Endothelial cell of umbilical vein (primary cell): ENCODE data around the gene FKRP. TPM values are rescaled to one million over a fixed set of nuclear protein-coding genes. Genes with fewer than 3 reads are reported as not detected.

Experiments
- BruUV-seq: library from RNA; stranded (reverse); fragments of 400-500 nt; replicated peaks from 2 replicates; lab custom pipeline; 2021; lab: Mats Ljungman, UMichigan
- CTCF ChIA-PET: fragments of 300-600, 350-600 bp; sonication (Branson Sonifier 250); formaldehyde crosslinking; loops from one replicate; lab custom pipeline; 2021; ENCODE audit warnings: antibody characterized with exemption, inconsistent platforms; lab: Charles Lee
- POLR2A ChIA-PET: fragments of 300-600, 350-600 bp; sonication (Branson Sonifier 250); formaldehyde crosslinking; loops from one replicate; lab custom pipeline; 2021; ENCODE audit warnings: antibody characterized with exemption, inconsistent platforms; lab: Charles Lee
- DNase-seq: peaks from one replicate; pipeline ENCODE4 v3.0.0-alpha.2; 2011; ENCODE audit warnings: low read depth, low spot score
- FAIRE-seq: peaks from 2 replicates; lab custom pipeline; 2011; peaks lifted over from hg19 to GRCh38; lab: Jason Lieb, UNC
- H2AFZ ChIP-seq: 2 replicates; pipeline ENCODE4 v1.6.0; 2012; ENCODE audit warnings: low read depth, low read length, control low read depth, inconsistent platforms
- H3K27ac ChIP-seq: 2 replicates; pipeline ENCODE4 v1.5.1; 2011; ENCODE audit warnings: low read depth, mild to moderate bottlenecking, control low read depth, low read length, moderate library complexity; ENCODE audit not compliant: insufficient read depth
- H3K27me3 ChIP-seq, 2 experiments: 2 replicates each; pipeline versions ENCODE4 v1.6.0 to v1.6.1; 2011; ENCODE audit warnings: low read length in 2 of 2, mixed read lengths in 1 of 2; ENCODE audit not compliant: control insufficient read depth in 2 of 2, insufficient read depth in 2 of 2
- H3K36me3 ChIP-seq, 2 experiments: 2 replicates in 1 of 2; 3 replicates in 1 of 2; pipeline ENCODE4 v1.5.1; 2011; ENCODE audit warnings: low read length in 2 of 2, mild to moderate bottlenecking in 1 of 2, moderate library complexity in 1 of 2; ENCODE audit not compliant: control insufficient read depth in 2 of 2, insufficient read depth in 2 of 2; ENCODE audit errors: extremely low read depth in 1 of 2
- H3K4me1 ChIP-seq: 3 replicates; pipeline ENCODE4 v1.5.1; 2011; ENCODE audit warnings: mild to moderate bottlenecking, low read length; ENCODE audit not compliant: control insufficient read depth, insufficient read depth; ENCODE audit errors: extremely low read depth
- H3K4me2 ChIP-seq: 2 replicates; pipeline ENCODE4 v1.6.1; 2011; ENCODE audit warnings: low read length, control low read depth, mixed read lengths; ENCODE audit not compliant: insufficient read depth
- H3K4me3 ChIP-seq, 3 experiments: fragments of 200-600 bp in 1 of 3; sonication (generic), shearing (Covaris generic) in 1 of 3; replicated peaks in 1 of 3; 2 replicates each; pipeline ENCODE4 v1.5.1; 2011 to 2016; ENCODE audit warnings: control low read depth in 3 of 3, low read length in 3 of 3, mild to moderate bottlenecking in 2 of 3, inconsistent platforms in 1 of 3, low read depth in 1 of 3, moderate library complexity in 1 of 3; ENCODE audit not compliant: insufficient read depth in 1 of 3
- H3K79me2 ChIP-seq: 2 replicates; pipeline ENCODE4 v1.6.0; 2012; ENCODE audit warnings: low read length, inconsistent platforms; ENCODE audit not compliant: control insufficient read depth, insufficient read depth
- H3K9ac ChIP-seq: replicated peaks from 2 replicates; pipeline ENCODE3; 2011; ENCODE audit warnings: low read length, control low read depth; ENCODE audit not compliant: insufficient read depth; ENCODE audit errors: extremely low read depth
- H3K9me1 ChIP-seq: replicated peaks from 3 replicates; pipeline ENCODE4 v1.6.0; 2011; ENCODE audit warnings: mild to moderate bottlenecking, low read length; ENCODE audit not compliant: control insufficient read depth, insufficient read depth; ENCODE audit errors: extremely low read depth
- H3K9me3 ChIP-seq: replicated peaks from 2 replicates; pipeline ENCODE4 v1.5.1; 2012; ENCODE audit warnings: low read length, inconsistent platforms; ENCODE audit not compliant: control insufficient read depth, insufficient read depth
- H4K20me1 ChIP-seq: replicated peaks from 2 replicates; pipeline ENCODE3; 2011; ENCODE audit warnings: mild to moderate bottlenecking, low read length; ENCODE audit not compliant: control insufficient read depth, insufficient read depth; ENCODE audit errors: extremely low read depth
- CTCF ChIP-seq, 2 donors: IDR thresholded peaks; 1 replicate in 1 of 2; 2 replicates in 1 of 2; pipeline ENCODE4 v1.5.1; 2011; ENCODE audit warnings: low read length in 2 of 2, mild to moderate bottlenecking in 2 of 2, moderate library complexity in 2 of 2, control low read depth in 1 of 2, inconsistent platforms in 1 of 2, low read depth in 1 of 2; ENCODE audit not compliant: insufficient read depth in 1 of 2; ENCODE audit errors: extremely low read depth in 1 of 2
- EZH2 ChIP-seq: IDR thresholded peaks from 2 replicates; pipeline ENCODE4 v1.6.1; 2012; ENCODE audit warnings: borderline replicate concordance, low read depth, mild to moderate bottlenecking, moderate library complexity, low read length, inconsistent platforms; ENCODE audit not compliant: severe bottlenecking
- FOS ChIP-seq: IDR thresholded peaks from 2 replicates; pipeline ENCODE4 v1.6.1; 2011; ENCODE audit warnings: mild to moderate bottlenecking, low read length, moderate library complexity, borderline replicate concordance; ENCODE audit not compliant: insufficient read depth
- GATA2 ChIP-seq: IDR thresholded peaks from 2 replicates; pipeline ENCODE4 v1.7.0; 2011; ENCODE audit warnings: low read depth, mild to moderate bottlenecking, moderate library complexity, mixed read lengths, low read length; ENCODE audit not compliant: insufficient read length, insufficient read depth
- JUN ChIP-seq: IDR thresholded peaks from 2 replicates; pipeline ENCODE4 v1.6.1; 2011; ENCODE audit warnings: borderline replicate concordance, low read depth; ENCODE audit not compliant: insufficient read length, insufficient read depth
- MYC ChIP-seq: IDR thresholded peaks from one replicate; pipeline ENCODE4 v1.6.1; 2011; ENCODE audit warnings: mild to moderate bottlenecking, low read depth, low read length
- POLR2A ChIP-seq: IDR thresholded peaks from 2 replicates; pipeline ENCODE4 v1.6.1; 2012; ENCODE audit warnings: low read depth, mild to moderate bottlenecking, control low read depth, low read length
- POLR2AphosphoS5 ChIP-seq: IDR thresholded peaks from 2 replicates; pipeline ENCODE4 v1.6.1; 2012; ENCODE audit warnings: low read depth, mild to moderate bottlenecking, control low read depth, low read length, moderate library complexity; ENCODE audit not compliant: insufficient read depth
- dilution Hi-C: fragments of 300-500 bp; cut with MboI; formaldehyde crosslinking; loops from one replicate; pipeline ENCODE4 v1.15.0; 2019; ENCODE audit warnings: low sequenced_read_pairs; ENCODE audit not compliant: extremely low pct_ligation_motif_present
- intact Hi-C: fragments of 100-400 bp; cut with micrococcal nuclease; formaldehyde crosslinking; loops from one replicate; pipeline ENCODE4 v1.10.0; 2022
- polyA plus RNA-seq, 4 experiments: library from polyadenylated mRNA; depleted of rRNA in 3 of 4; stranded (reverse) in 3 of 4; unstranded in 1 of 4; fragments of >200 nt; gene quantifications; 2 replicates each; pipeline versions ENCODE4 v1.2.1 to v1.2.3, GENCODE V29; 2011 to 2012; ENCODE audit warnings: missing spikeins in 1 of 4
- total RNA-seq: library from RNA; stranded (reverse); gene quantifications from 2 replicates; pipeline ENCODE4 v1.2.3, GENCODE V29; 2021
- TF ChIP-seq, protein P1 (sequence below): IDR thresholded peaks from 2 replicates; pipeline ENCODE4 v1.6.1; 2011; ENCODE audit not compliant: insufficient read depth, insufficient read length

FKRP gene
- total and polyA plus RNA-seq, 2 donors (not counting 3 experiments of a cell fraction or from before 2014, with no cell fraction given), result 31.5 to 32.8 TPM

DNA sequence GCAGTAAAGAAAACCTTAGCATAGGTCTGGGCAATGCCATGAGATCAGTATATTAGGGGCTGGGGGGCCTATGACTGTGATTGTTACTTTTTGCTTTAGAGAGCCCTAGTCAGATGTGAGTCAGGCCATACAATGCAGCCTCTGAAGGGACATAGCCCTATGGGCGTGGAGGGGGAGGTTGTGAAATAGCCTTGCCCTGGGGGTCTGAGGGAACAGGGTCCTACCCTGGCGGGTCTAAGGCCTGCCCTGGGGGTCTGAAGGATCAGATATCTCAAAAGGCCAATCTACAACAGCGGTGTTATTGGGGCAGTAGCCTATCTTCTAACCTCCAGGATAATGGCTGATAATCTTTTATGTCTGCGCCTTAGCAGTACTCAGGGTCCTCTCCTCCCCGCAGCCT is 56.3 kb downstream of the FKRP start:
- no peak overlapping the region for H3K9ac ChIP-seq
- TF ChIP-seq FOS (no peak), EZH2 (no peak), GATA2 (no peak), POLR2A (no peak), JUN (no peak), MYC (no peak), POLR2AphosphoS5 (no peak), CTCF (IDR thresholded peaks at IDR 0.05; ENCODE audit: extremely low read depth in 1 of 2, insufficient read depth in 1 of 2, low read depth in 1 of 2, low read length in 2 of 2) (no peak)
- TF ChIP-seq, protein P1, sequence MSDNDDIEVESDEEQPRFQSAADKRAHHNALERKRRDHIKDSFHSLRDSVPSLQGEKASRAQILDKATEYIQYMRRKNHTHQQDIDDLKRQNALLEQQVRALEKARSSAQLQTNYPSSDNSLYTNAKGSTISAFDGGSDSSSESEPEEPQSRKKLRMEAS, result no peak
- H3K4me1 ChIP-seq, result no peaks in the 10 kb centered on the region
- no peak overlapping the region for H3K4me3 ChIP-seq
- dilution Hi-C loops, result no loop called here
- BruUV-seq, result no TSS peak
- H3K36me3 ChIP-seq, result no peaks in the 10 kb centered on the region
- no peaks in the 10 kb centered on the region for H3K79me2 ChIP-seq
- no peaks in the 10 kb centered on the region for H3K9me3 ChIP-seq
- no peak overlapping the region for H3K4me2 ChIP-seq
- CTCF ChIA-PET, result interaction anchor here (0.8 kb wide), 1 partner anchor 38 kb away, joined by 3 read pairs; no protein-coding TSS in a partner anchor
- H2AFZ ChIP-seq, result no peak overlapping the region
- H3K27ac ChIP-seq, result no peak overlapping the region
- POLR2A ChIA-PET, result no interaction called here
- no peak for DNase-seq
- intact Hi-C loops, result no loop called here
- H3K9me1 ChIP-seq, result no peaks in the 10 kb centered on the region
- no peaks in the 10 kb centered on the region for H4K20me1 ChIP-seq
- H3K27me3 ChIP-seq, result no peaks in the 10 kb centered on the region
- no peak for FAIRE-seq
